ENCODE measurements around the gene ZNF230.

The ZNF230 gene

DNA sequence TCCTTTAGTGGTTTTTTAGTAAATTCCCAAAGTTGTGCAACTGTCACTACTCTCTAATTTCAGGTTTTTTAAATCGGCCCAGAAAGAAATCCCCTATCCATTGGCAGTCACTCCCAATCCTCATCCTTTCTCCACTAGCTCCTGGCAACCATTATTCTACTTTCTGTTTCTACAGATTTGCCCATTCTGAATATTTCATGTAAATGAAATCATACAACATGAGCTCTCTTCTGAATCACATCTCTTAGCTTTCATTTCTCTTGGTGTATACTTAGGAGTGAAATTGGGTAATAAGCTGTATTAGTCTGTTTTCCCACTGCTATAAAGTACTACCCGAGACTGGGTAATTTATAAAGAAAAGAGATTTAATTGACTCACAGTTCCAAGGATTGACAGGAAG is 39.4 kb downstream of the ZNF230 start:
- no peak for DNase-seq (ENCODE audit: low spot score)

DNA sequence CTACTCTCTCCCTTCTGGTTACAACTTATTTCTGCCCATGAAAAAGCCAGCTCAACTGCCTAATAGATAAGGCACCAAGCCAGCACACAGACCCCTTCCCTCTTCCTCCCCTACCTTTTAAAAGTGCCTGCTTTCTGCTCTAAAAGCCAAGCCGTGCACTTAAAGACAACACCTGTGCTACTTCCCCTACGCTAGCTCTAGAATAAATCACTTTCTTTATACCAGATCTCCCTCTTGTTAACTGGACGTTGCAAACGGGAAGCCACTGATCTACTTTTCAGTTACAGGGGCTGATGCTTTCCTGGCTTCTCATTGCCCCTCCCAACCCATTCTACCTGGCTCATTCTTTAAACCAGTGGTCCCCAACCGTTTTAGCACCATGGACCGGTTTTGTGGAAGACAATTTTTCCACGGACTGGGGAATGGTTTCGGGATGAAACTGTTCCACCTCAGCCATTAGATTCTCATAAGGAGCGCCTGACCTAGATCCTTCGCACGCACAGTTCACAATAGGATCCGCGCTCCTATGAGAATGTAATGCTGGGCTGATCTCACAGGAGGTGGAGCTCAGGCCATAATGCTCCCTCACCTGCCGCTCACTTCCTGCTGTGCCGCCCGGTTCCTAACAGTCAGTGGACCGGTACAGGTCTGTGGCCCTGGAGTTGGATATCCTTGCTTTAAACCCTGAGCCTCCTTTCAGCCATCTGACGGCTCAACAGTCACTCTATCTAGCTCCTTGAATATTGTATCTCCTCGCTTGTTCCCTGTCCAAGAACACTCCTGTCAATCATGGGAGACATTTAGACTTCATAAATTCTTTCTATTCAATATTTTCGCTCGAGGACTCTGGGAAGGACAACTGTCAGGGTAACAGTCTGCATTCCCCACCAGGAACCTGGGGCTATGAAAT is 48.2 kb downstream of the ZNF230 start:
- peak; percentile 36 for DNase-seq (ENCODE audit: low spot score)

DNA sequence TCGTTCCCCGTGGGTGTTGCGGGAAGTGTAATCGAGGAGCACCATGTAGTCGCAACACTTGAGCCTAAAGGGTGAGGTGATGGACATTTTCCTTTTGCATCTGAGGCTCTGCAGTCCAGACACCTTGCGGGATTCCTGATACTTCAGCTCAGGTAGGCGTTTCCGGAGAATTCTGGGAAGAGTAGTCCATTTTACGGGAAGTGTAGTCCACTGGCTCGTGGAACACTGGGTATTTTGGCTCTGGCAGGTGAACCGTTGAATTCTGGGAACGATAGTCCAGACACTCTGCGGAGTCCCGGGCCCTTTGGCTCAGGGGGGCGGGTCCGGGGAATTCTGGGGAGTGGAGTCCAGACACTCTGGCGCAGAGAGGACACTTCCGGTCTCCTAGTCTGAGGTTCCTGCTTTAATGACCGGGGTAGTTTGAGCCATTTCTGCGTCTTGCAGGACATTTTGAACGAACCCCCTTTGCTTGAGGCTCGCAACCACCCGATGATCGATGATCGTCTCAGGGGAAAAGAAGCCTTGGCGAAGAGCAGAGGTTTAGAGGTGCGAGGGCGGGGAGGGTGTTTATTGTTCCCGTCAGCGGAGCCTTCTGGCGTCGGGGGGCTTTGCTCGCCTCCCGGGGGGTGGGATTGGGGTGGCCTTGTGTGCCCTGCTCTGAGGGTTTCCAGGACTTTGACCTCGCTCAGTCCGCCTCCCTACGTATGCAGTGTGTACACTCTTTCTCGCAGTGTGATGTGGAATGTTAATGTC is 49.1 kb downstream of the ZNF230 start, which contains the start of gene ZNF223:
Gene ZNF223, plus strand, starts transcription at position 387 of the 753 bp plus-strand sequence. CDS start 3,141 bp downstream, outside the sequence.
- DNase-seq (ENCODE audit: low spot score) = peak; percentile 94

DNA sequence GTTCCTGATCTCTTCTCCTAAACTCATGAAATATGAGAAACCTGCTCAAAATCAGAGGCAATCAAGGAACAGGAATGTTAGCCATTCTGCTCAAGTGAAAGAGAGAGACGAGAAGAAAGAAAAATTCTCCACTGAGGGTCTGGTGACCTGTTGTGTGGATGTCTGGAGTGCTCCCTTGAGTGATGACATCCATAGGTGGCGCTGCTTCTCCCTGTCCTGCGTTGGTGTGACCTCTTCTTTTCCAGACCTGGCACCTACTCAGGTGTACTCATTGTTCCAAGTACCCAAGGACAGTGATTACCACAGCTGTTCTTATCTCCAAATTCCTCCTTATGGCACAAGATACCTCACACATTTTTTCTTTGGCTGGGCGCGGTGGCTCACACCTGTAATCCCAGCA is 53.1 kb downstream of the ZNF230 start:
- DNase-seq (ENCODE audit: low spot score) = no peak

DNA sequence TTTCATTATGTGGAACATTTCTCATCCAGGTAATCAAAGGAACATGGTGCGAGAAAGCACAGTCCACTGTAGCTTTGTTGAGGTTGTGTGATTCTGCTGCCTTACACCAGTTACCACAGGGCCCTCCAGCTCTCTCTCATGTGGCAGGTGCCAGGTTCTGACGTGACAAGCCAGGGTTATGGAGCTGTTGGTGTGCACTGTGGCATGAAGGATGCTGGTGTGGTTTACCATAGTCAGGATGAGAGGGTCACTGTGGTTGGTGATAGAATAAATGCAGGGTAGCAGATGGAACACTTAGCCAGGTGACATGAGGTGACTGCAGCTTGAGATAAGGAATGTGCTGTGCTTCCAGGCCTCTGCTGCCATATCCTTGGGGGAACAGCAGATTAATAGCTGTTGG is 56.5 kb downstream of the ZNF230 start:
- DNase-seq (ENCODE audit: low spot score) = no peak

DNA sequence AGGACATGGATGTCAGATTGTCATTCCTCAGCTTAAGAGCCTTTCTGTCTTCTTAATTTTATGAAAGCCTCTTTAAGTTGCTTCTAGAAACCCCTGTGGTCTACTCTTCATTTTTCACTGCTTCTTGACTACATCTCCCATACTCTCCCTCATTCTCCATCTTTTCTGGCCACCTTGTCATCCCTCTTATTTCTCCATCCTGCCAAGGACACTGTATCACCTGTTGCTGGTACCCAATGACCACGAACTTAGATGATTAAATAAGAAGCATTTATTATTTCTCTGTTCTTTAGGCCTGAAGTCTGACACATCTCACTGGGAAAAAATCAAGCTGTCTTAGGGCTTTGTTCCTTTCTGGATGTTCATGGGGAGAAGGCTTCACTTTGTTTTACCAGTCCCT is 58.3 kb downstream of the ZNF230 start:
- no peak for DNase-seq (ENCODE audit: low spot score)
